HFFc6 (cell line): ENCODE measurements around the gene MRTFB. TPM values are rescaled to one million over a fixed set of nuclear protein-coding genes. Genes with fewer than 3 reads are reported as not detected.

Experiments used
- DNase-seq: peaks from one replicate; pipeline ENCODE4 v3.0.0-alpha.2; 2018
- H3K27ac Mint-ChIP-seq: 2 replicates; pipeline ENCODE4 v1.8.0; 2020; ENCODE audit warnings: mild to moderate bottlenecking, mixed read lengths
- H3K27me3 Mint-ChIP-seq: 2 replicates; pipeline ENCODE4 v1.8.0; 2021; ENCODE audit warnings: mild to moderate bottlenecking, moderate library complexity, mixed read lengths; ENCODE audit not compliant: insufficient read depth
- H3K36me3 Mint-ChIP-seq: 2 replicates; pipeline ENCODE4 v1.8.0; 2021; ENCODE audit warnings: low read depth, mixed read lengths
- H3K4me1 Mint-ChIP-seq: 2 replicates; pipeline ENCODE4 v1.8.0; 2020; ENCODE audit warnings: low read depth, mixed read lengths
- H3K4me3 Mint-ChIP-seq: 2 replicates; pipeline ENCODE4 v1.8.0; 2020; ENCODE audit warnings: mild to moderate bottlenecking, moderate library complexity, mixed read lengths
- H3K9me3 Mint-ChIP-seq: 2 replicates; pipeline ENCODE4 v1.8.0; 2020; ENCODE audit warnings: mild to moderate bottlenecking, mixed read lengths
- total RNA-seq, 6 experiments: library from RNA; stranded (reverse); fragmentation: NEBNext Ultra II Directional; extraction: Animal tissue kit (Norgen Biotek cat#: 25700); gene quantifications; 2 replicates in 1 of 6; 3 replicates in 5 of 6; pipeline ENCODE4 v1.2.3, GENCODE V29; 2021
- TF ChIP-seq, protein P1 (sequence below): fragments of 200-600 bp; sonication (generic); IDR thresholded peaks from 2 replicates; pipeline ENCODE4 v1.5.0; 2021; ENCODE audit warnings: antibody characterized with exemption, mild to moderate bottlenecking

The MRTFB gene
- total RNA-seq, 6 experiments from 2014 or later = 10.3 to 16.9 (median 14.0) TPM

DNA sequence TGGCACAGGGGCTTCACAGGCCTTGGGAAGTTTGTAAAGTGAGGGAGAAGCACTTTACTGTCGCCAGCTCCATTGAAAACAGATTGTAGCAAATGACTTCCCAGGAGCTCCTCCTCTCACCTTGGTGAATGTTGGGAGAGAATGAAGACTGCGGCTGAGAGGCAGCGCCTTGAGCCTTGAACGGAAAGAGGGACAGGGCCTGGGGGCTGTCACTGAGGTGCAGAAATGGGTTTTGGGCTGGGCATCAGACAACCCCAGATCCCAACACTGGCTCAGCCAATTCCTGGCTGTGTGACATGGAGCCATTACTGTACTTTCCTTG lies 603 bp upstream of the MRTFB start:
- peaks cover 8% of the 10 kb centered on the region for H3K4me1 Mint-ChIP-seq
- peak overlapping the region; percentile 51 for H3K27ac Mint-ChIP-seq
- H3K27me3 Mint-ChIP-seq = peaks cover 9% of the 10 kb centered on the region; the same call in 1 of the 2 replicates

DNA sequence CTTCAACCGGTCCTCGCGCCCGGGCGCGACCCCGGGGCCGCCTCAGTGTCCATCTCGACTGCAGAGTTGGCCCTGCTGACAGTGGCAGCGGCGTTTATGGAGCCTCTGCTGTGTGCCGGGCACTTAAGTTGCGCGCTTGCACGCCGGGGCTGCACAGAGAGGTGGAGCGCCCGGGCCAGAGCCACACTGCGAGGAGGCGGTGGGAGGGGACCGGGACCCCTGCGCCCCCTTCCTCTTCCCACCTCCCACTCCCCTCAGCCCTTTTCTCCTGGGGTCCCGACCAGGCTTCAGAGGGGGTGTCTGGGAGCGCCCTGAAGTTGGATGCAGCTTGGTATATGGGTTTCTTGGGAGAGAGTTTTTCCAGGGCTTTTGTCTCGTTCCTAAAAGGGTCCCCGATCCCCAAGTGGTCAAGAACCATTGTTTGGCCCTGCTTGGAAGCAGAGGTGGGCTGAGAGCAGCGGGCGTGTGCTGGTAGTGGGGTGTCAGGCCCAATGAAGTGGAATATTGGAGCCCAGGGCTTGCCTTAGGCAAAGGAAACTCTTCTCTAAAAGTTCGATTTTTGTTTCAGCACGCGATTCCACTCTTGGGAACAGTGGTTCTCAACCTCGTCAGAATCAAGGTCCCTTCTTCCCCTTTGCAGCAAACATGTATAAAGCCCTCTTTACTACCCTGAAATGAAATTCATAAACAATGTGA lies 605 bp downstream of the MRTFB start:
- Mint-ChIP-seq H3K4me1 (peaks cover 8% of the 10 kb centered on the region), H3K36me3 (no peaks in the 10 kb centered on the region), H3K27ac (peak overlapping the region; percentile 74), H3K27me3 (peaks cover 9% of the 10 kb centered on the region; the same call in 1 of the 2 replicates), H3K4me3 (peak overlapping the region; percentile 93), H3K9me3 (no peaks in the 10 kb centered on the region)
- no peak for DNase-seq
- TF ChIP-seq, protein P1, sequence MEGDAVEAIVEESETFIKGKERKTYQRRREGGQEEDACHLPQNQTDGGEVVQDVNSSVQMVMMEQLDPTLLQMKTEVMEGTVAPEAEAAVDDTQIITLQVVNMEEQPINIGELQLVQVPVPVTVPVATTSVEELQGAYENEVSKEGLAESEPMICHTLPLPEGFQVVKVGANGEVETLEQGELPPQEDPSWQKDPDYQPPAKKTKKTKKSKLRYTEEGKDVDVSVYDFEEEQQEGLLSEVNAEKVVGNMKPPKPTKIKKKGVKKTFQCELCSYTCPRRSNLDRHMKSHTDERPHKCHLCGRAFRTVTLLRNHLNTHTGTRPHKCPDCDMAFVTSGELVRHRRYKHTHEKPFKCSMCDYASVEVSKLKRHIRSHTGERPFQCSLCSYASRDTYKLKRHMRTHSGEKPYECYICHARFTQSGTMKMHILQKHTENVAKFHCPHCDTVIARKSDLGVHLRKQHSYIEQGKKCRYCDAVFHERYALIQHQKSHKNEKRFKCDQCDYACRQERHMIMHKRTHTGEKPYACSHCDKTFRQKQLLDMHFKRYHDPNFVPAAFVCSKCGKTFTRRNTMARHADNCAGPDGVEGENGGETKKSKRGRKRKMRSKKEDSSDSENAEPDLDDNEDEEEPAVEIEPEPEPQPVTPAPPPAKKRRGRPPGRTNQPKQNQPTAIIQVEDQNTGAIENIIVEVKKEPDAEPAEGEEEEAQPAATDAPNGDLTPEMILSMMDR = no peak

More for the DNA sequence above, 603 bp upstream of the MRTFB start:
- DNase-seq = no peak
- TF ChIP-seq, protein P1 = no peak
- Mint-ChIP-seq H3K36me3 (no peaks in the 10 kb centered on the region), H3K4me3 (peak overlapping the region; percentile 83), H3K9me3 (no peaks in the 10 kb centered on the region)

DNA sequence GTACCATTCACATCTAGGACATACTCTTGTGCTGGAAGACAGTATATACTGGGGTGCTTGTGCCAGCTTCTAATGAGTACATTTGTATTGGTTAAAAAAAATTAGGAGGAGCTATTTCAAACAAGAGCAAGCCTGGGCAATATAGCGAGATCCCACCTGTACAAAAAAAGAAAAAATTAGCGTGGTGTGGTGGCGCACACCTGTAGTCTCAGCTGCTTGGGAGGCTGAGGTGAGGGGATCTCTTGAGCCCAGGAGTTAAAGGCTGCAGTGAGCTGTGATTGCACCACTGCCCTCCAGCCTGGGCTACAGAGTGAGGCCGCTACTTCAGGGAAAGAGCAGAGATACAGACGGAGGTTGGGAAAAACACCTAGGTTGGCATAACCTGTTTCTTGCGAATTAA lies 1.2 kb downstream of the MRTFB start:
- TF ChIP-seq, protein P1 = no peak
- Mint-ChIP-seq H3K36me3 (no peaks in the 10 kb centered on the region), H3K27ac (peak overlapping the region; percentile 74), H3K4me1 (peaks cover 8% of the 10 kb centered on the region), H3K27me3 (peaks cover 9% of the 10 kb centered on the region; the same call in 1 of the 2 replicates), H3K9me3 (no peaks in the 10 kb centered on the region), H3K4me3 (peak overlapping the region; percentile 93)
- no peak for DNase-seq

GRCh38 chr16:14074544-14074943 lies 3.4 kb downstream of the MRTFB start:
- Mint-ChIP-seq H3K36me3 (no peaks in the 10 kb centered on the region), H3K9me3 (no peaks in the 10 kb centered on the region), H3K4me1 (peaks cover 8% of the 10 kb centered on the region), H3K27ac (no peak overlapping the region), H3K27me3 (peaks cover under 1% of the 10 kb centered on the region; the same call in 1 of the 2 replicates), H3K4me3 (no peak overlapping the region)
- TF ChIP-seq, protein P1 = no peak
- no peak for DNase-seq

- no peak overlapping the region for H3K4me3 Mint-ChIP-seq
- DNase-seq = no peak
- peaks cover 4% of the 10 kb centered on the region for H3K36me3 Mint-ChIP-seq
- TF ChIP-seq, protein P1 = no peak
- no peaks in the 10 kb centered on the region for H3K27me3 Mint-ChIP-seq
- H3K4me1 Mint-ChIP-seq = no peaks in the 10 kb centered on the region
- H3K9me3 Mint-ChIP-seq = no peaks in the 10 kb centered on the region
- H3K27ac Mint-ChIP-seq = no peak overlapping the region
Observed at GRCh38 chr16:14077918-14078317, 6.8 kb downstream of the MRTFB start.
